A549 treated with CpdA at 1 μM for 4 hours (cell line): Measurements from ENCODE around the gene KNSTRN. TPM values are rescaled to one million over a fixed set of nuclear protein-coding genes. Genes with fewer than 3 reads are reported as not detected.

Experiments
- total RNA-seq: library from RNA; stranded (reverse); fragments of 200-300 nt; extraction: Qiagen RNA extraction; gene quantifications from 5 replicates; pipeline ENCODE4 v1.2.3, GENCODE V29; 2022; ENCODE audit warnings: low read depth

Gene KNSTRN, protein sequence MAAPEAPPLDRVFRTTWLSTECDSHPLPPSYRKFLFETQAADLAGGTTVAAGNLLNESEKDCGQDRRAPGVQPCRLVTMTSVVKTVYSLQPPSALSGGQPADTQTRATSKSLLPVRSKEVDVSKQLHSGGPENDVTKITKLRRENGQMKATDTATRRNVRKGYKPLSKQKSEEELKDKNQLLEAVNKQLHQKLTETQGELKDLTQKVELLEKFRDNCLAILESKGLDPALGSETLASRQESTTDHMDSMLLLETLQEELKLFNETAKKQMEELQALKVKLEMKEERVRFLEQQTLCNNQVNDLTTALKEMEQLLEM
- 40.0 to 50.7 TPM (median 45.3 TPM) in 5 replicates for total RNA-seq

DNA sequence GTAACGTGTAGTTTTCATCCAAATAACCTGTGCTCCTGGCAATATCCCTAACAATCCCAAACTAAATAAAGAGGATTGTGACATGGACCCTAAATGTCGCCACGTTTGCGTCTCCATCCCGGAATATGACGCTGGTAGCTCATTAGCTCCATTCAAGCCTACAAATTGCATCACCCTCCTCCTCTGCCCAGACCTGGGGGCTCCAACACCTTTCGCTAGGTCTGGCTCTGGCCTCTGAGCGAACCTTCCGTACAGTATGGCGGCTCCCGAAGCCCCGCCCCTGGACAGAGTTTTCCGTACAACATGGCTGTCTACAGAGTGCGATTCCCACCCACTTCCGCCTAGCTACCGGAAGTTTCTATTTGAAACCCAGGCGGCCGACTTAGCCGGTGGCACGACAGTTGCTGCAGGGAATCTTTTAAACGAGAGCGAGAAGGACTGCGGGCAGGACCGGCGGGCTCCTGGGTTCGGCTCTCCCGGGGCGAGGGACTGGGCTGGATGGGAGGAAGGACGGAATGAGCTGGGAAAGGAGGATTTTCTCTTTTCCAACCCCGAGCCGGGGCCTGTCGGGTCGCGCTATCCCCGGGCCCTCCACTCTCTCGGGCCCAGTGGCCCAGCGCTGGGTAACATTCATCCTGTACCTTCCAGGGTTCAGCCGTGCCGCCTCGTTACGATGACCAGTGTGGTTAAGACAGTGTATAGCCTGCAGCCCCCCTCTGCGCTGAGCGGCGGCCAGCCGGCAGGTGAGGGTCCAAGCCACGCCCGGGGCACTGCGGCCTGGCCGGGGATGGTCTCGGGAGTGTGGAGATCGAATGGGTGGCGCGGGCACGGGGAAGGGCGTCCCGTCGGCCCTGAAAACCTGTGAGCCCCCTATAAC is at the start of gene KNSTRN:
TSS of gene KNSTRN (plus strand) at position 142 of the 877 bp plus-strand sequence. CDS start at position 257, 115 bp downstream.

DNA sequence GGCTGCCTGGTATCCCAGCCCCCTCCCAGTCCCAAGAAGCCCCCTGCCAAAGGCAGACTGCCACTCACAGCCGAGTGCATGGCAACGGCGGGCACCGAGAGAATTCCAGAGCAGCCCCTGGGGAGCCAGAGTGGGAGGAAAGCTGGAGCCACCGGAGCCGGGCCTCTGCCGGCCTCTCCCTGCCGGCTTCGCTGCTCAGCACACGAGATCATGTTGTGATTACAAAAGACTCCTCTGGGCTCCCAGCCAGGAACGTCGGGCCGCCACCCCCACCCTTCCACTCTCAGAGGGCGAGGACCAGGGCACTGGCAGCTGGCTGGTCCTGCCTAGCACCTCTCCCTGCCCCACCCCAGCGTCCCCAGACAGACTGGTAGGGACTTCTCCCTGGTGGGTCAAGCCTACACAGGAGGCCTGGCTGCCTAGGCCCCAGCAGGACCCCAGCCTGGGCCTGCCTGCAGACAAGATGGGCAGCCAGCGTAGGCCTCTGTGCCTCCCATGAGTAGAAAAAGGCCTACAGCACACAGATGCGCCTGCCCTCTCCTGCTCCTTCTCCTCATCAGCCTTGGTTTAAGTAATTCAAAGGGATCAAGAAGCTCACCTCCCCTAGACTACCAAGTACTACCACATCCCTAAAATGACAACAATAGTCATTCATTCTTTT is 41.7 kb upstream of the KNSTRN start, which contains the start of gene CCDC9B:
TSS of gene CCDC9B (minus strand) at position 200 of the 661 bp plus-strand sequence. CDS start at position 80, 120 bp downstream.

DNA sequence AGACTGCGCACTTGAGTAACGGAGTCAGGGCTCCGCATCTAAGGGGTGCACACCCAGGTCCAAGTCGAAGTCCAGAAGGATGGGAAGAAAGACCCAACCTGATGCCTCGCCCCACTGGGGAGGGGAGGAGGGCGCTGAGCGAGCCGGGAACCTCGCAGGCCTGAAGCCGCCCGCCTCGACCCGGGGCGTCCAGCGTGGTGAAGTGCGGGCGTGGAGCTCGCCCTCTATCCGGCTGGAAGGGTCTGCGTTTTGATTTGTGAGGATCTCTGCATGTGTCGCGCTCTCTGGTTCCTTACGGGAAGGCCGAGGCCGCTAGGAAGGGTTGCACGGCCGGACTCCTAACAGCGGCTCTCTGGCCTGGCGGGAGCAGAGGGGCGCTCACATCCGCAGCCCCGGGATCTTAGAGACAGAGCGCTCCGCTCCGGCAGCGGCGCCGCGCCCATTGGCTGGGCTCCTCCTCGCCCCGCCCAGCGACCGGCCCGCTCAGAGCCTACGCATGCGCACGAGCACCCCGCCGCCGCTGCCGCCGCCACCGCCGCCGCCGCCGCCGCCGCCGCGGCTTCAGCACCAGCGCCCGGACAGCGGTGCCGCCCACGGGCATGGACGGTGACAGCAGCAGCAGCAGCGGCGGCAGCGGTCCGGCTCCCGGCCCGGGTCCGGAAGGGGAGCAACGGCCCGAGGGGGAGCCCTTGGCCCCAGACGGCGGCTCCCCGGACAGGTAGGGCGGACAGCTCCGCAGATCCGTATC is 24.6 kb upstream of the KNSTRN start, which contains the start of gene DISP2:
TSS of gene DISP2 (plus strand) at position 497 of the 748 bp plus-strand sequence. CDS start at position 600, 103 bp downstream.

DNA sequence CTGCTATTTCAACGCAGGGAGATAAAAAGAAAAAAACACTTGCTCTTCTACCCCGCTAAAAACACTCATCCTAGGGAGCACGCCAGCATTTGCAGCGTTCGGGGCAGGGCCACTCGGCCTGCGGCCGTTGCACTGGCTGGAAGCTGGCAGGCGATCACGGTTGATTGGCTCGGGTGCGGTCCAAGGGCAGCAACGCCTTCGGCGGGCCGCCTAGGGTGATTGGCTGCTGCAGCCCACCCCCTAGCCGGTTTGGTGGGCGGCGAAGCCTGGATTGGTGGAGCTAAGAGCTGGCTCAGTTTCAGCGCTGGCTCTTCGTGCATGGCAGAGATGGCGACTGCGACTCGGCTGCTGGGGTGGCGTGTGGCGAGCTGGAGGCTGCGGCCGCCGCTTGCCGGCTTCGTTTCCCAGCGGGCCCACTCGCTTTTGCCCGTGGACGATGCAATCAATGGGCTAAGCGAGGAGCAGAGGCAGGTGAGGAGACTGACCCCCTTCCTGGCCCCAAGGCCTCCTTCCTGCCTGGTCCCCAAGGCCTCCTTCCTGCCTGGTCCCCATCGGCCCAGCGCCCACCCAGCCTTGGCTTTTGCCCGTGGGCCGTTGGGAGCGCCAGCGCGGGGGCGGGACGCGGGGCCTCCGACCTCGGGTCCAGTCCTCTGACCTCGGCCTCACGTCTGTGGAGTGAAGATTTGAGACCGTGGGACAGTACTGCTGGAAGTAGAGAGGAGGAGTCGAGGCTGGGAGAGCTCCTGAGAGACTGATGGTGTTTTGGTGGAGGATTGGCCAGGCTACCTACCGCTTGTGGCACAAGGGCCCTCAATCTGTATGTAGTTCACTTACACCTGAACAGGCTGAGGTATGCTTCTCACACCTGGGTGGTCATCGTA is 23.2 kb downstream of the KNSTRN start, which contains the start of gene IVD:
TSS of gene IVD (plus strand) at position 295 of the 881 bp plus-strand sequence. CDS start at position 328, 33 bp downstream.

DNA sequence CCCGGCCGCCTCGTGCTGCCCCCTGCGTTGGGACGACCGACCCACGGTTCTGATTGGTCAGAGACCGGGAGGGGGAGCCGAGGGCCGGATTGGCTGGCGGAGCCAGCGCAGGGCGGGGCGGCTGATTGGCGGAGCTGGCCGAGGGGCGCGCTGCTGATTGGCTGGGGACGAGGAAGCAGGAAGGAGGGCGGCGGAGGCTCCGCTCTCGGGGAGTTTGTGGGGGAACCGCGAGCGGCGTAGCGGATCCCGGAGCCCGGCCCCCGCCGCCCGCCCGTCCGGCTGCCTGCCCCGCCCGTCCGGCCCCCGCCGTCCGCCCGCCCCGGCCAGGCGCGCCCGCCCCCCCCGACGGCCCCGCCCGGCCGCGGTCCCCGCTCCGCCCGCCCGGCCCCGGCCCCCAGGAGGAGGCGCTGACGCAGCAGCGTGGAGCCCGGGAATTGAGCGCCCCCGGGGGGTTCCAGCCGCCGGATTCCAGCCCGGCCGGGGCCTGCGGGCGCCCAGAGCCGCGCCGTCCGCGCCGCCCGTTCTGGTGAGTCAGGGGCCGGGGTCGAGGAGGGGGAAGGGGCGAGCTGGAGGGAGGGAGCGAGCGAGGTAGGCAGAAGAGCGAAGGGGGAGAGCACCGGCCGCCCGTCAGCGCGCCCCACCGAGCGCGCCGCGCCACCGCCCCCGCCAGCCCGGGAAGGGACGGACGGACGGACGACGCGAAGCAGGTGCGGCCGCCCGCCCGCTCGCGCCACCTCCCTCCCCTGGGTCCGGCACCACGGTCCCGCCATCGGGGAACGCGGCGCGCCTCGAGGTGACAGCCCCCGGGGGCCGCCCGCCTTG is 58.4 kb downstream of the KNSTRN start, which contains the start of gene BAHD1:
TSS of gene BAHD1 (plus strand) at position 211 of the 822 bp plus-strand sequence. CDS start 17,512 bp downstream, outside the sequence.

Other genes starting within 250 kb of the KNSTRN start
- gene BUB1B, start 221.7 kb upstream of the KNSTRN start, total RNA-seq: 28.2 to 33.9 TPM (median 30.0 TPM) in 5 replicates
- gene PAK6, start 143.7 kb upstream of the KNSTRN start, total RNA-seq: 0.19 to 0.47 TPM (median 0.30 TPM) in 4 of 5 replicates, not detected in the other
- gene ANKRD63, start 99.7 kb upstream of the KNSTRN start, total RNA-seq: 0.19 to 0.42 TPM (median 0.32 TPM) in 4 of 5 replicates, not detected in the other
- gene PLCB2, start 74.8 kb upstream of the KNSTRN start, total RNA-seq: 0.27 to 1.3 TPM (median 0.48 TPM) in 5 replicates
- 5.2 to 6.4 TPM (median 6.1 TPM) in 5 replicates for gene INAFM2, start 59.0 kb upstream of the KNSTRN start, total RNA-seq
- gene CCDC9B, start 41.8 kb upstream of the KNSTRN start, total RNA-seq: 14.7 to 20.5 TPM (median 17.0 TPM) in 5 replicates
- not detected in 5 replicates for gene PHGR1, start 31.7 kb upstream of the KNSTRN start, total RNA-seq
- gene DISP2, start 24.5 kb upstream of the KNSTRN start, total RNA-seq: 0.64 to 1.7 TPM (median 1.4 TPM) in 5 replicates
- 12.6 to 14.4 TPM (median 13.2 TPM) in 5 replicates for gene IVD, start 23.1 kb downstream of the KNSTRN start, total RNA-seq
- 10.5 to 12.7 TPM (median 11.5 TPM) in 5 replicates for gene BAHD1, start 58.2 kb downstream of the KNSTRN start, total RNA-seq
- gene CHST14, start 88.3 kb downstream of the KNSTRN start, total RNA-seq: 15.1 to 21.7 TPM (median 19.6 TPM) in 5 replicates
- 16.4 to 30.1 TPM (median 17.1 TPM) in 5 replicates for gene CCDC32, start 182.3 kb downstream of the KNSTRN start, total RNA-seq
- gene RPUSD2, start 186.6 kb downstream of the KNSTRN start, total RNA-seq: 14.3 to 16.8 TPM (median 15.6 TPM) in 5 replicates
- 5.0 to 10.1 TPM (median 7.3 TPM) in 5 replicates for gene KNL1, start 211.5 kb downstream of the KNSTRN start, total RNA-seq